HepG2 (cell line): ENCODE results near the gene SLFN12L.

Experiments used
- CCAR2 ChIP-seq: fragments of 200-400 bp; formaldehyde crosslinking; optimal IDR thresholded peaks from 2 replicates; pipeline ENCODE3; 2018; ENCODE audit warnings: low read depth, mild to moderate bottlenecking, low read length, moderate library complexity
- CTCF ChIP-seq: sonication (generic); formaldehyde crosslinking; IDR thresholded peaks from 2 replicates; pipeline ENCODE4 v1.5.0; 2020; ENCODE audit warnings: mild to moderate bottlenecking, missing genetic modification reagents, moderate library complexity
- KDM5B ChIP-seq: sonication (generic); formaldehyde crosslinking; IDR thresholded peaks from 2 replicates; pipeline ENCODE4 v1.4.0; 2020; ENCODE audit warnings: missing genetic modification reagents, mild to moderate bottlenecking, borderline replicate concordance
- PAF1 ChIP-seq: IDR thresholded peaks from 2 replicates; pipeline ENCODE4 v1.6.1; 2016; ENCODE audit warnings: missing genetic modification reagents, missing compliant biosample characterization
- TCF12 ChIP-seq, 2 experiments: fragments of 450-650 bp in 1 of 2; sonication (generic) in 1 of 2; formaldehyde crosslinking in 1 of 2; IDR thresholded peaks; 2 replicates each; pipeline versions ENCODE4 v1.6.1 to v1.8.0; 2017 to 2022; ENCODE audit warnings: antibody characterized with exemption in 1 of 2, mild to moderate bottlenecking in 1 of 2, missing genetic modification reagents in 1 of 2, moderate library complexity in 1 of 2
- TFE3 ChIP-seq: IDR thresholded peaks from 2 replicates; pipeline ENCODE4 v1.6.1; 2016
- ZNF766 ChIP-seq: sonication (generic); formaldehyde crosslinking; IDR thresholded peaks from 2 replicates; pipeline ENCODE4 v1.5.0; 2020; ENCODE audit warnings: missing genetic modification reagents, borderline replicate concordance
- TF ChIP-seq, protein P1 (sequence below): sonication (generic); formaldehyde crosslinking; IDR thresholded peaks from 2 replicates; pipeline ENCODE4 v1.5.0; 2020; ENCODE audit warnings: mild to moderate bottlenecking, missing genetic modification reagents
- TF ChIP-seq, protein P2 (sequence below): sonication (generic); formaldehyde crosslinking; IDR thresholded peaks from 2 replicates; pipeline ENCODE4 v1.8.1; 2022; ENCODE audit warnings: low read depth, mild to moderate bottlenecking, missing genetic modification reagents
- TF ChIP-seq, protein P3 (sequence below): conservative IDR thresholded peaks from 2 replicates; pipeline ENCODE4 v1.6.1; 2018; ENCODE audit warnings: missing genetic modification reagents
- TF ChIP-seq, protein P4 (sequence below): sonication (generic); formaldehyde crosslinking; IDR thresholded peaks from 2 replicates; pipeline ENCODE4 v1.5.1; 2020; ENCODE audit warnings: mild to moderate bottlenecking, missing genetic modification reagents, moderate library complexity

DNA sequence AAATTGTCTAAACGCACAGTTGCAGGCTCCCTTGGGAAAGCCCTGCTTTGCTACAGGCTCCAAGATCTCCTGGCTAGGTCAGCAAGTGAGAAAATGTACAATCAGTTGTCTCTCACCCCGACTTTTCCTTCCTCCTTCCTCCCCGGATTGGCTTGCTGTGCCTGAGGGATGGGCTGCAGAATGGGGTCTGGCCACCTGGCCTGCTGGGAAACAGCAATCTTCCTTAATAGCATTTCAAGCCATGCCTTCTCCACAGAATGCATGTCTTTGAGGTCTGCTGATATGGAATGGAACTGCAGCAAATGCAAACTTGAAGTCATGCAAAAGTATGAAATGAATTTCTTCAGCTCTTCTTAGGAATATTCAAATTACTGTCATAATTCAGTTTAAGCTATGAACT lies 46.1 kb downstream of the SLFN12L start:
- TF ChIP-seq, protein P1, sequence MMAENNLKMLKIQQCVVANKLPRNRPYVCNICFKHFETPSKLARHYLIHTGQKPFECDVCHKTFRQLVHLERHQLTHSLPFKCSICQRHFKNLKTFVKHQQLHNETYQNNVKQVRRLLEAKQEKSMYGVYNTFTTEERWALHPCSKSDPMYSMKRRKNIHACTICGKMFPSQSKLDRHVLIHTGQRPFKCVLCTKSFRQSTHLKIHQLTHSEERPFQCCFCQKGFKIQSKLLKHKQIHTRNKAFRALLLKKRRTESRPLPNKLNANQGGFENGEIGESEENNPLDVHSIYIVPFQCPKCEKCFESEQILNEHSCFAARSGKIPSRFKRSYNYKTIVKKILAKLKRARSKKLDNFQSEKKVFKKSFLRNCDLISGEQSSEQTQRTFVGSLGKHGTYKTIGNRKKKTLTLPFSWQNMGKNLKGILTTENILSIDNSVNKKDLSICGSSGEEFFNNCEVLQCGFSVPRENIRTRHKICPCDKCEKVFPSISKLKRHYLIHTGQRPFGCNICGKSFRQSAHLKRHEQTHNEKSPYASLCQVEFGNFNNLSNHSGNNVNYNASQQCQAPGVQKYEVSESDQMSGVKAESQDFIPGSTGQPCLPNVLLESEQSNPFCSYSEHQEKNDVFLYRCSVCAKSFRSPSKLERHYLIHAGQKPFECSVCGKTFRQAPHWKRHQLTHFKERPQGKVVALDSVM (CRISPR knock-in tag), result no peak
- TF ChIP-seq TFE3 (CRISPR knock-in tag), result no peak
- no peak for TF ChIP-seq CCAR2
- TF ChIP-seq, protein P2, sequence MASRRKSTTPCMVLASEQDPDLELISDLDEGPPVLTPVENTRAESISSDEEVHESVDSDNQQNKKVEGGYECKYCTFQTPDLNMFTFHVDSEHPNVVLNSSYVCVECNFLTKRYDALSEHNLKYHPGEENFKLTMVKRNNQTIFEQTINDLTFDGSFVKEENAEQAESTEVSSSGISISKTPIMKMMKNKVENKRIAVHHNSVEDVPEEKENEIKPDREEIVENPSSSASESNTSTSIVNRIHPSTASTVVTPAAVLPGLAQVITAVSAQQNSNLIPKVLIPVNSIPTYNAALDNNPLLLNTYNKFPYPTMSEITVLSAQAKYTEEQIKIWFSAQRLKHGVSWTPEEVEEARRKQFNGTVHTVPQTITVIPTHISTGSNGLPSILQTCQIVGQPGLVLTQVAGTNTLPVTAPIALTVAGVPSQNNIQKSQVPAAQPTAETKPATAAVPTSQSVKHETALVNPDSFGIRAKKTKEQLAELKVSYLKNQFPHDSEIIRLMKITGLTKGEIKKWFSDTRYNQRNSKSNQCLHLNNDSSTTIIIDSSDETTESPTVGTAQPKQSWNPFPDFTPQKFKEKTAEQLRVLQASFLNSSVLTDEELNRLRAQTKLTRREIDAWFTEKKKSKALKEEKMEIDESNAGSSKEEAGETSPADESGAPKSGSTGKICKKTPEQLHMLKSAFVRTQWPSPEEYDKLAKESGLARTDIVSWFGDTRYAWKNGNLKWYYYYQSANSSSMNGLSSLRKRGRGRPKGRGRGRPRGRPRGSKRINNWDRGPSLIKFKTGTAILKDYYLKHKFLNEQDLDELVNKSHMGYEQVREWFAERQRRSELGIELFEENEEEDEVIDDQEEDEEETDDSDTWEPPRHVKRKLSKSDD, result no peak
- no peak for TF ChIP-seq PAF1 (CRISPR knock-in tag)
- no peak for TF ChIP-seq KDM5B (CRISPR knock-in tag)
- TF ChIP-seq TCF12 (IDR thresholded peaks at IDR 0.05), result no peak
- TF ChIP-seq TCF12 (CRISPR knock-in tag; IDR thresholded peaks at IDR 0.05), result no peak
- TF ChIP-seq ZNF766, result no peak
- no peak for TF ChIP-seq CTCF (CRISPR knock-in tag)
- TF ChIP-seq, protein P3, sequence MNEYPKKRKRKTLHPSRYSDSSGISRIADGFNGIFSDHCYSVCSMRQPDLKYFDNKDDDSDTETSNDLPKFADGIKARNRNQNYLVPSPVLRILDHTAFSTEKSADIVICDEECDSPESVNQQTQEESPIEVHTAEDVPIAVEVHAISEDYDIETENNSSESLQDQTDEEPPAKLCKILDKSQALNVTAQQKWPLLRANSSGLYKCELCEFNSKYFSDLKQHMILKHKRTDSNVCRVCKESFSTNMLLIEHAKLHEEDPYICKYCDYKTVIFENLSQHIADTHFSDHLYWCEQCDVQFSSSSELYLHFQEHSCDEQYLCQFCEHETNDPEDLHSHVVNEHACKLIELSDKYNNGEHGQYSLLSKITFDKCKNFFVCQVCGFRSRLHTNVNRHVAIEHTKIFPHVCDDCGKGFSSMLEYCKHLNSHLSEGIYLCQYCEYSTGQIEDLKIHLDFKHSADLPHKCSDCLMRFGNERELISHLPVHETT (CRISPR knock-in tag), result no peak
- TF ChIP-seq, protein P4, sequence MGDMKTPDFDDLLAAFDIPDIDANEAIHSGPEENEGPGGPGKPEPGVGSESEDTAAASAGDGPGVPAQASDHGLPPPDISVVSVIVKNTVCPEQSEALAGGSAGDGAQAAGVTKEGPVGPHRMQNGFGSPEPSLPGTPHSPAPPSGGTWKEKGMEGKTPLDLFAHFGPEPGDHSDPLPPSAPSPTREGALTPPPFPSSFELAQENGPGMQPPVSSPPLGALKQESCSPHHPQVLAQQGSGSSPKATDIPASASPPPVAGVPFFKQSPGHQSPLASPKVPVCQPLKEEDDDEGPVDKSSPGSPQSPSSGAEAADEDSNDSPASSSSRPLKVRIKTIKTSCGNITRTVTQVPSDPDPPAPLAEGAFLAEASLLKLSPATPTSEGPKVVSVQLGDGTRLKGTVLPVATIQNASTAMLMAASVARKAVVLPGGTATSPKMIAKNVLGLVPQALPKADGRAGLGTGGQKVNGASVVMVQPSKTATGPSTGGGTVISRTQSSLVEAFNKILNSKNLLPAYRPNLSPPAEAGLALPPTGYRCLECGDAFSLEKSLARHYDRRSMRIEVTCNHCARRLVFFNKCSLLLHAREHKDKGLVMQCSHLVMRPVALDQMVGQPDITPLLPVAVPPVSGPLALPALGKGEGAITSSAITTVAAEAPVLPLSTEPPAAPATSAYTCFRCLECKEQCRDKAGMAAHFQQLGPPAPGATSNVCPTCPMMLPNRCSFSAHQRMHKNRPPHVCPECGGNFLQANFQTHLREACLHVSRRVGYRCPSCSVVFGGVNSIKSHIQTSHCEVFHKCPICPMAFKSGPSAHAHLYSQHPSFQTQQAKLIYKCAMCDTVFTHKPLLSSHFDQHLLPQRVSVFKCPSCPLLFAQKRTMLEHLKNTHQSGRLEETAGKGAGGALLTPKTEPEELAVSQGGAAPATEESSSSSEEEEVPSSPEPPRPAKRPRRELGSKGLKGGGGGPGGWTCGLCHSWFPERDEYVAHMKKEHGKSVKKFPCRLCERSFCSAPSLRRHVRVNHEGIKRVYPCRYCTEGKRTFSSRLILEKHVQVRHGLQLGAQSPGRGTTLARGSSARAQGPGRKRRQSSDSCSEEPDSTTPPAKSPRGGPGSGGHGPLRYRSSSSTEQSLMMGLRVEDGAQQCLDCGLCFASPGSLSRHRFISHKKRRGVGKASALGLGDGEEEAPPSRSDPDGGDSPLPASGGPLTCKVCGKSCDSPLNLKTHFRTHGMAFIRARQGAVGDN, result no peak
